NCI-H128 (cell line): ENCODE data around the gene NEK7.
"Not testable (repeated sequence)": the region's sequence is repeated elsewhere in the genome, so short reads cannot be mapped to it uniquely, and the experiment has no call there.

ENCODE experiments used
- DNase-seq: peaks from one replicate; lab custom pipeline; 2025; ENCODE audit not compliant: unreplicated experiment; lab: John Stamatoyannopoulos, UW

NEK7 gene

DNA sequence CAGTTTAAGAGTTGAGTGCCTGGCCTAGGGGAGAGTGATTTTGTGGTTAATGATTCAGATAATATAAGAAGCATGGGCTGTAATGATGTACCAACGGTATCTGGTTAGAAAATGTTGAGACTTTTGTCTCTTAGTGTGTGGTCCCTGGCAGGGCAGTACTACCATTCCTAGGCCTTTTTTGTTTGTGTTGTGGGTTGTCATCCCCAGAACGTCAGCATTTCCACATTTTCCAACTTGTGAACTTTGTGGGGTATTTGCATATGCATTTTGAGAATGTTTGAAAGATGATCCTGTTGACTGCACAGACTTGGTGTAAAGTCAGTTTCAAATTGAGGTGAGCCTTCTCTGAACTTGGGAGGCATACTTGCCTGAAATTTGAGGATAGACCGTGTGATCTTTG, 11.4 kb downstream of the NEK7 start:
- no peak for DNase-seq

DNA sequence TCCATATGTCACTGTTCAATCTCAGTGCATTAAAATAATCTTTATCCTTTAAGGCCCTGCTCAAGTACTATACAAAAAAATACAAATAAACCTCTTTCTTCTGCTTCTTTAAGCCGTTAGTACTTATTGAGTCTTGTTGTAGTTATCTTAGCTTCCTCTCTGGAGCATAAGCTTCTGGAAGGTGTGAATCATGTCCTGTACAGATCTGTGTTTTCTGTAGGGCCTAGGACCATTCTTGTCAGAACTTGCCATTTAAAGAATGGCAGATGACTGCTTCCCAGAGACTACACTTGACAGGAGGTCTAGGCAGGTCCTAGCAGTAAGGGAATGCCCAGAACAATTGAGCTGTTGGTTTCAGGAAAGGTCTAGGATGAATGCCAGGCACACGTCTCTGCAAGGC, 12.9 kb downstream of the NEK7 start:
- no peak for DNase-seq

DNA sequence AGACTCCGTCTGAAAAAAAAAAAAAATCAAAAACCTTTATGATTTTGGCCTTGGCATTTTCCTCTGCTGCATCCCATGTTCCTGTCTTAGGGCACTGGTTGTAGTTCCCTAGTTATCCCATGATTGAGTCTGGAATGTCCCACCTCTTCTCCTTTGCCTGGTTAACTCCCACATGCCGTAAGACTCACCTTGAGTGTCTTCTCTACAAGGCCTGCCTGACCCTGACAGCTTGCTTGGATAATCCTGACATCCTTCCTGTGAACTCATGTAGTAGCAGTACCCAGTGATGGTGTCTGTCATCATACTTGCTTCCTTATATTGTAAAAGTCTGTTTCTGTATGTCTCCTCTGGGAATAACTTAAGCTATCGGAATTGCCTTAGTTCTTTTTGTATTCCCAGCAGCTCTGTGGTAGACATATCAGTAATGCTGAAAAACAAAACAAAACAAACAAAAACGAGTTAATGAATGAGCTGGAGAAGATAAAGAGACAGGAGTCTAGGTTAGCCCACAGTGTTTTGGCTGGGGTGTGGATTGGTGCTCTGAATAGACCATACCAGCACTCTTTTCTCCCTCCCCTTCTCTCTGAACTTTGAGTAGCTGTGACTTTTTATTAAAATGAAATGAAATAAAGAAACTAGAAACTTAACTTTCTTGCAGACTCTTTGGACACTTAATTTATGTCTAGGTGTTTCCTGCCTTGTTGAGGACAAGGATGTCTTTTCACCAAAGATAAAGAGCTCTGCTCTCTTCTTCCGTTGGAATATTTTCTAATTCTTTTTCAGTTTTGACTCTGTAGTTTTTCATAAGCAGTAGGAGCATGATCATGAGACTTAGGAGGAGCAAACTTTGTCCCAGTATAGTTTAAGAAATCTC, 15.1 kb downstream of the NEK7 start:
- DNase-seq: no peak

DNA sequence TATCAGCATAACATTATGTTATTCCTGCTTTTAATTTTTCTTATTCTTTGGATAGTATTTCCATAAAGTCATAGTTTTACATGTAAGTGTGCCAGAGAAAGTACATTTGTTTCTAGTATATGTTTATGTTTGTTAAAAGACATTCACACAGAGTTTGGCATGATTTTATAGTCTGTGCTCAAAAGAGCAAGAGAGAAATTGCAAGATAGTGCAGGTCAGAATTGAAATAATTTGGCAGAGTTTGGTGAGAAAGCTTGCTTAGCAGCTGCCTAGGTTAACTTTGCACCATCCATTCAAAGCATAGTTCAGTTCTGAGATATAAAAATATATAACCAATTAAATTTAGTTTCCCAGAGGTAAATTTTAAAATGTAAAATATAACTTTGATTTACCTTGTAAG, 17.0 kb downstream of the NEK7 start:
- no peak for DNase-seq

DNA sequence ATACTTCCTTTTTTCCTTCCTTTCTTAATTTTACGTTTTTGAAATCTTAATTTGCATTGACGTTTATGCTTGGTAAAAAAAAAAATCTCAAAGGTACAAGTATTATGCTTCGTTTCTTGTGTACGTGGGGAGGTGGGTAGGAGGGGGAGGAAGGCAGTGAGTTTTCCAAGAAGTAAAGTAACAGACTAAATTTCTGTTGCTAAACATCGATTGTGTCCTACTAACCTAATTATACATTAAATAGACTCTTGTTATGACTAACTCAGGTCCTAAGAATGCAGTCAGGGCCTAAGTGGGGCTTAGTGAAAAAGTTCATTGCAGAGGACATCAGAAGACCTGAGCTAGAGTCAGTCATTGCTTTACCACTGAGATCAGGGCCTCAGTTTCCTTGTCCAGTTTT, 17.5 kb downstream of the NEK7 start:
- no peak for DNase-seq

DNA sequence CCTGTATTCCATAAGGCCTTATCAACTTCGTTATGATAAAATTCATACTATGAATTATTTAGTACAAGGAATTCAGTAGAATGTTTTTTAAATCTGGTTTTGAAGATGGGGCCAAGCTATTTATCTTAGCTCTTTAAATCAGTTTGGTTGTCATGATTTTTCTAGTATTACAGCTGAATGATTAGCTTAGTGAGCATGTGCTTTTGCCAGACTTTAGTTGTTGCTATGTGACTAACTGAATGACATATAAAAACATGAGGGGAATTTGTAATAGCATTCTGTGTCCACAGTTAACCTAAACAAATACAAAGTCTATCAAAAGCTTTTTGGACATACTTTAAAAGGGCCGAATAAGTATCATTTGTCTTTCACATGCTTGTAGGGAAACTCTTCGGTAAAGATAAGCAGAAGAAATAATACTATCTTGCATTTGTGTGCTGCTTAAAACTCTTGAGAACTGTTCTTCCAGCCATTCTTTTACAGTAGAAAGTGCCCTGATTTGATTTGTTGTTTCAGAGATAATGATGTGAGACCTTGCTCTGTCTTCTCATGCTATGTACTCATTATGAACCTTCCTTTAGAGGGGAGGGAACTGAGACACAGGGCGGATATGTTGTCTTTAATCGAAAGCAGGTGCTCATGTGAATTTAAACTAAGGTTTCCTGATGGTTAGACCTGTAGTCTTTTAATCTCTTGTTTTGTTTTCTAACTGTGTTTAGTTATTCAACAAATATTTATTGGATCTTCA, 18.8 kb downstream of the NEK7 start:
- DNase-seq: no peak

DNA sequence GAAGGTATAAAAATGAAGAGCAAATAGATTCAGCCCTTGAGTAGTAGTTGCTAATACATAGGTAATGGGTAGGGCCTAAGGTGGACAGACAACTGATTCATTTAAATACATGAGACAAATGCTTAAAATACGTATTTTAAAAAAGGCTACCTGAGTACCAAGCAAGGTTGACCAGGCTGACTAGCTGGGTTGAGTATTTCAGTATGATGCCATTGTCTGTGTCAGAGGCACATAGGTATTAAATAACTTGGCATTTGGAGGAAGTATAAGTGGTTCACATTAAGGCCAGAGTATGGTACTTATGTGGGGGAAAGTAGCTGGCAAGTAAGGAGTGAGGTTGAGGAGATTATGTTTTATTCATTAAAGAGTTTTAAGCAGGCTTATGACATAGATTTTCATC, 19.4 kb downstream of the NEK7 start:
- DNase-seq: no peak

DNA sequence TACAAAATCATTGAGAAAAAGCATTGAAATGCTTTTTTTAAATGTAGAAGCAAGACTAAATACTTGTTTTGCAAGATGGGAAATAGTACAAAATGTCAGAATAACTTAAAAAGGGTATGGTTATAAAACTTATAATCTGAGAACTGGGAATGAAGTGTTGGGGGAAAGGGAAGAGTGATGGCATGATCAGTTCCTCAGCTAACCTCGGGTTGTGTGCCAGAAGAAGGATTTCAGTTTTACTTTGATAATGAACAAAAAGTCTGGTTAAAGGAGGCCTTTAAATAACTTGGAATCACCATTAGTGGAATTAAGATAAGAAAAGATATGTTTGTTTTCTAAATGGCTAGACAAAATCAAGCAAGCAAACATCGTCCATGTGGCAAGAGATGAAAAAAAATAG, 20.7 kb downstream of the NEK7 start:
- no peak for DNase-seq

DNA sequence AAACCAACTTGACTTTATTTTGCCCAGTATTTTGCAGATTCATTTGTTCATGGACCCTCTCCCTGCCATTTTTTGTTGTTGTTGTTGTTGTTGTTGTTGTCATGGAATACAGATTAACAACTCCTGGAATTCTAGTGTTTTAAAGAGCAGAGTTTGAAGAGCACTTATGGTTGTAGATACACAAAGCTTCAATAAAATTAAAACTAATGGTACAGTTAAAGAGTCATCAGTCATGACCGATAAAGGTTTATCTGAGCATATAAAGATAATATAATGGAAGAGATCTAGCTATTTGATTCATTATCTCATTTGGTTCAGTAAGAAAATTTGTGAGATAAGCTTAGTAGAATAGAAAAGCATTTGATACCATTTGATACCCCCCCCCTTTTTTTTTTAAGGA, 21.8 kb downstream of the NEK7 start:
- no peak for DNase-seq

DNA sequence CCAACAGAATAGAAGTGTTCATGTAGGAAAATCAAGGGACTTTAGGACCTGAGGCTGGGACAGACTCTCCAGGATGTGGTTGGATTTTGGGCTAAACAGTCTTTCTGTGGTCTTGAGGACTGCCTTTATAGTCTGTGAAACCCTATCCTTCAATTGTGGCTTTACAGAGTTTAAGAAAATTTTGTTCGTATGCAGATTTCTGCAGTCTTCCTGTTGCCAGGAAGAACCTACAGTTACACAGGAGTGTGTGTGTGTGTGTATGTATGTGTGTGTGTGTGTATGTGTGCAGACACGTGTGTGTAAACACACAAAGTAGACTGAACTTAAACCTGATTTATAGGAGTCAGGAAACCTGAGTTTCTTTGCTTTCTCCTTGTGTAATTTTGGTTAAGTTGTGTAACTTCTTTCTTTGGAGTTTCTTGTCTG, 22.8 kb downstream of the NEK7 start:
- no peak for DNase-seq

DNA sequence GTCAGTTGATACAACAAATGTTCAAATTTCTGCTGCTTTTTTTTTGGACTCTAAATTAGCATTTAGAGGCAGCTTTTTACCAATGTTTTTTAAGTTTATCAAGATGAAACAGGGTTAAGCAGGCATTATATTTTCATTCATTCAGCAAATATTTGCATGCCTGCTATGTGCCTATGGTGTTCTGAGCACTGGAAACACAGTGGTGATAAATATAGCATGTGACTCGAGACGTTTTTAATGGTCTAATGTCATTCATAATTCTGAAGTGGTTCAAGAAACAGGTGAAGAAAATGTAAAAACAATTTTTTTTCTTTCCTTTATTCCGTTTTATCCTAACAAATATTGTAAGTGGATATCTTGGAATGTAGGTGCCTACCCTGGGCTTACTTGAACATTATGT, 26.8 kb downstream of the NEK7 start:
- no peak for DNase-seq

DNA sequence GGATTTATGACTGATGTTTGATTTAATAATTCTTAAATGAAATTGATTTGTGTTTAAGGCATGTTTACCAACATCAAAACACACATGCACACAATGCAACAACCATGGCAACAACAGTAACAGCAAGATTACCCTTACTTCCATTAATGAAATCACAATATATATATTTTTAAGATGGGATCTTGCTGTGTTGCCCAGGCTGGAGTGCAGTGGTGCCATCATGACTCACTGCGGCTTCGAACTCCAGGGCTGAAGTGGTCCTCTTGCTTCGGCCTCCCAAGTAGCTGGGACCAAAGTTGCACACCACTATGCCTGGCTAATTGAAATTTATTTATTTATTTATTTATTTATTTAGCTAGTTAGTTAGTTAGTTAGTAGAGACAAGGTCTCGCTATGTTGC, 27.7 kb downstream of the NEK7 start:
- DNase-seq: no peak

DNA sequence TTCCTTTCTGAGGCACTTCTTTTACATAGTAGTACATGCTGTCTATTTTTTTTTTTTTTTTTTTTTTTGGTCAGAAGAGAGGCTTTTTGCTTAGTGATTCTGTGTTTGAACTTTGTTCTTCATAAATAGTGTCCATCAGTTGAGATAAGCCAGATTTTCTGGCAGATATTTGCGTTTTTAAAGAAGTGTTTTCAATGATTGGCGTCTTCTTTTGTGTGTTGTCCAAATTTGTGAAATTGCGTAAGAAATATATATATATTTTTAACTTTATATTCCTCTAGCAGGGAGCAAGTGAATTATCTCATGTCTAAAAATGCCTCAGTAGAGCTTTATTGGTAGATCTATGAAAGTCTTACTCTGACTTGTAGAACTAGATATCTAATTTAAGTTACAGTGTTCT, 28.3 kb downstream of the NEK7 start:
- no peak for DNase-seq

DNA sequence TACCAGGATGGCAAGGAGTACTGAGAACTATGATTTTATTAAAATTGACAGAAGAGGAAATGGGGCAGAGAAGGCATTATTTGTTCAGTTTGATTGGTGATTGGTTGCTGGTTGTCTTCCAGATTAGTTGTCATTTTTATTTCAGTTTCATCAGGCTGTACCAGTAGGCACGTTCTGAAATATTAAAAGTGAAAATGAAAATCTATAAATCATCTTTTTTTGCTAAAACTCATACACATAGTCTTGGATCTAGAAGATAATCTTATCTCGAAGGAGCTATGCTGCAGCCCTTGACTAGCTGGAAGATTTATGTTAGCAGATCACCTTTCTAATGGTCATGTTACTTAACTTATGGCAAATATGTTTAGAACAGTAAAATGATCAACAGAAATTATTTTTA, 29.0 kb downstream of the NEK7 start:
- DNase-seq: no peak

DNA sequence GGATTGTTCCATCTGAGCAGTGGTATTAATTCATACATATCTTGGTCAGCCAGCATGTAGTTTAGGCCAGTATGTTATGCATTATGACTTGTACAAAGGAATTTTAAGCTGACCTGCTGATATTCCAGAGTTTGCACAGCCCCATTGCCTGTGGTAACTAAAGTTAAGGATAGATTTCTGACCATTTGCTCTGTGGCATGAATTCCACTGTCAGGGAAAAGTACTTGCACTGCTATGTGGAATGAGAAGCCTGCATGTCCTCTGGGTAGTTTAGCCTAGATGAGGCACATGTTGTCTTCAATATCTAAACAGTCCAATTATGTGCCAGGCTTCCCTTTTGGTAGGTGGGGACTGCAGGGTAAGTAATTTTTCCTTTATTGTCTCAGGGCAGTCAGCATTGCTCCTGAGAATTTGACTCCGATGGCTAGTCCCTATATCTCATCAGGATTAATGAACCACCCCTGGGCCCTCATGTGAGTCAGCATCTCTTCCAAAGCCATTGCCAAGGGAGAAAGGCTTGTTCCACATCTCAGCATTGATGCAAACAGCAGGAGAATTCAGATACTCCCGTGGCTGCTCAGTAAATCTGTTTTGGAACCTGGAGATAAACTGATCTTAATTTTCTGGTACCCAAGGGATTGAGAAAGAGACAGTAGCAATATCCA, 30.2 kb downstream of the NEK7 start:
- DNase-seq: no peak

DNA sequence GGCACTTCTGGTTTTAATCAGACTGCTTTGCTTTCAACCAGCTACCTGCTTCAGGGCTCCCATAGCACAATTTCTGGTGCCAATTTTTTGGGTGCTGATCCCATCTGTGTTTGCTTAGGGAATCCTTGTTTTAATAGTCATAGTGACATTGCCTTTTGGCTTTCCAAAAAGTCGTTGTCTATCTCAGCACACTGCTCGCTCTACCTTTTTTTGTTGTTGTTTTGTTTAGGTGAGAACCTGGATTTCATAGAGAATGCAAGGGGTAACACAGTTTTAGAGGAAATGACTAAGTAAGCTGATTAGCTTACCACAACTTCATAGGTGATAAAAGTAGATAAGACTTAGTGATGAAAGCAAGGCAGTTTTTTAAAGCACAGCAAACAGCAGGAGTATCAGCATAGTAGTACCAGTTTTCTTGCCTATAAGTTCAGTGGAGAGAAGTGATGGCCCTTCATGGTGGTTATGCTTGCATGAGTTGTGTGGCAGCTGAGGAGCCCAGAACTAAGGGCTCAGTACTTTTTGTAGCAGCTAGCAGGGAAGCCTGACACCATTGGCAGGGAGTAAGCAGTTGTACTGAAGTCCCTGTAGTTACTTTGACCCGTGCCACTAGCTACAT, 31.3 kb downstream of the NEK7 start:
- no peak for DNase-seq

DNA sequence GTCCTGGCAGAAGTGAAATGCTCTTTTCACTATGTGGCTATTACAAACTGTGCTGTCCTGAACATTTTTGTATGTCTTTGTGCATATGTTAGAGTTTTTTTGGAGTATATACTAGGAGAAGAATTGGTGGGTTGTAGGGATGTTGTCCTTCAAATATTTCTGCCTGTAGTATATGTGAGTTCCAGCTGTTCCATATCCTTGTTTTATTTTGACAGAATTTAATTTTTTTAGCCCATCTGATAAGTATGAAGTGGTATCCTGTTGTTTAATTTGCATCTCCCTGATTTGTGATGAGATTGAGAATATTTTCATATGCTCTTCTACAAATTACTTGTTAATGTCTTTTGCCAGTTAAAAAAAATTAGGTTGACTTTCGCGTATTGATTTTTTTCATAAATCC, 34.3 kb downstream of the NEK7 start:
- DNase-seq: no peak

DNA sequence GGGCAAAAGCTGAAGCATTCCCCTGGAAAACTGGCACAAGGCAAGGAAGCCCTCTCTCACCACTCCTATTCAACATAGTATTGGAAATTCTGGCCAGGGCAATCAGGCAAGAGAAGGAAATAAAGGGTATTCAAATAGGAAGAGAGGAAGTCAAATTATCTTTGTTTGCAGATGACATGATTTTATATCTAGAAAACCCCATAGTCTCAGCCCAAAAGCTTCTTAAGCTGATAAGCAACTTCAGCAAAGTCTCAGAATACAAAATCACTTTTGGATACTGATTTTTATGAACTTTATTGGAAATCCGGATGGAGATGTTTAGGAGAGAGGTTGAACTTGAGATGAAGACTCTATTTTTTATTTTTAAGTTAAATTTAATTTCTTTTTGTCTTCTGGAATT, 37.1 kb downstream of the NEK7 start:
- not testable (repeated sequence) for DNase-seq

DNA sequence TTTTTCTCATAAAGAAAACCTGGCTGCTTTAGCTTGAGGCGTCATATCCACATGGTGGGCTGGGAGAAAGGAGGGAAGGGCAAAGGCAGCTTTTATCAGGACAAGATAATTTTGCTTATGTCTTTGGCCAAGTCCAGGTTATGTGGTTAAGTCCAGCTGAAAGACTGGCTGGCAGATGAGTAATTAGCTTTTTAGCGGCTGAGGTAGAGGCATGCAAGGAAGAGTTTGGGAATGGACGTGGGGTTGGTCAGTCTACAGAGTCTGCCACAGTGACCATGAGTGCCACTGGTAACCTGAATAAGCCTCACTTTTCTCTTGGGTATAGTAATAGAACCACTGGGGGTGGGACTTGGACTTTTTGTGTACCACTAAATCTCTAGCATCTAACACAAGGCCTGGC, 39.8 kb downstream of the NEK7 start:
- no peak for DNase-seq

DNA sequence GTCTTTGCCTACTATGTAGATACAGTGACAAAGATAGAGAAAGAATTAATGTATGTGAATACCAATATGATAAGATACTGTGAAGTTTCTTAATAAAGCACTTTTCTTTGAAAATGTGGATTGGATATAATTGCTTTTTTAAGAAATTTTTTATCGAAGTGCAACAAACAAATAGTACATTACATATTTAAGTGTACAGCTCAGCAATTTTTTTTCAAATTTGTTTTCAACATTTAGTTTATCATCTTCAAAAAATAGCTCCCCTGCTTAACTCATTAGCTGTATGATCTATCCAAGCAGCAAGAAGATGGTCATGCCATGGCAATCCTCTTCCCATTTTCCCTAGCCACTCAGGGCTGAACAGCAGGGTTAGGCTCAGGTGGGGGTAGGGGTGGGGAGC, 40.5 kb downstream of the NEK7 start:
- DNase-seq: no peak

DNA sequence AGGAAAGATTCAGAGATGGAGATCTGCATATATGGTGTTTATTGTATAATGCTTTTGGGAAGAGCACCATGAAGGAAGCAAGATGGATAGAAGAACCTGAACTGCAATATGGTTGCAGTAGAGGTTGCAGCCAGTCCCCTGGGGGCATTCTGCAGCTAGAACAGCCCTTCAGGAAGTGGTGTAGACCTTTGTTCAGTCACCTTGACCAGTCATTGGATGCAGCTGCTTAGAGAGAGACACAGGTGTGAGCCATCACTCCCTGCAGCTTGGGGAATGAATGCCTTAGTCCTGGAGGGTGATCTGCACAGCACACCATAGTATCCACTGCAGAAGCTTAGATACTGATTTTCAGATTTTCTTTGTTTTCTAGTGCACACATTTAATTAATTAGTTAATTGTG, 42.3 kb downstream of the NEK7 start:
- DNase-seq: no peak
